ENCODE measurements around the gene ALPK3. TPM values are rescaled to one million over a fixed set of nuclear protein-coding genes. Genes with fewer than 3 reads are reported as not detected.

ALPK3 gene
- total RNA-seq, 1 donor from 2014 or later = 0.30 TPM

- intact Hi-C loops (cut with micrococcal nuclease) = no loop called here
Measured at GRCh38 chr15:84889991-84890669, 73.0 kb downstream of the ALPK3 start.

GRCh38 chr15:84890670-84891162 is 73.6 kb downstream of the ALPK3 start:
- intact Hi-C loops (cut with micrococcal nuclease) = no loop called here

- intact Hi-C loops (cut with micrococcal nuclease) = no loop called here
Measured at GRCh38 chr15:84891339-84891738, 74.2 kb downstream of the ALPK3 start.

GRCh38 chr15:84892786-84893307 is 75.7 kb downstream of the ALPK3 start:
- intact Hi-C loops (cut with micrococcal nuclease) = no loop called here

- intact Hi-C loops (cut with micrococcal nuclease) = no loop called here
Measured at GRCh38 chr15:84893607-84894006, 76.5 kb downstream of the ALPK3 start.

- intact Hi-C loops (cut with micrococcal nuclease) = no loop called here
Measured at GRCh38 chr15:84894736-84895425, 77.7 kb downstream of the ALPK3 start.

GRCh38 chr15:84898761-84899160 is 81.6 kb downstream of the ALPK3 start:
- intact Hi-C loops (cut with micrococcal nuclease) = no loop called here

GRCh38 chr15:84899750-84900149 is 82.6 kb downstream of the ALPK3 start:
- intact Hi-C loops (cut with micrococcal nuclease) = no loop called here

GRCh38 chr15:84901540-84901939 is 84.4 kb downstream of the ALPK3 start:
- intact Hi-C loops (cut with micrococcal nuclease) = no loop called here

GRCh38 chr15:84903751-84904150 is 86.6 kb downstream of the ALPK3 start:
- intact Hi-C loops (cut with micrococcal nuclease) = no loop called here

- intact Hi-C loops (cut with micrococcal nuclease) = no loop called here
Measured at GRCh38 chr15:84904419-84904818, 87.3 kb downstream of the ALPK3 start.

GRCh38 chr15:84905016-84905916 is 88.1 kb downstream of the ALPK3 start:
- intact Hi-C loops (cut with micrococcal nuclease) = no loop called here

- intact Hi-C loops (cut with micrococcal nuclease) = no loop called here
Measured at GRCh38 chr15:84907731-84908130, 90.6 kb downstream of the ALPK3 start.

GRCh38 chr15:84908564-84908963 is 91.4 kb downstream of the ALPK3 start:
- intact Hi-C loops (cut with micrococcal nuclease) = no loop called here

- intact Hi-C loops (cut with micrococcal nuclease) = no loop called here
Measured at GRCh38 chr15:84909029-84909428, 91.9 kb downstream of the ALPK3 start.

- intact Hi-C loops (cut with micrococcal nuclease) = no loop called here
Measured at GRCh38 chr15:84909782-84910181, 92.6 kb downstream of the ALPK3 start.

GRCh38 chr15:84910928-84911623 is 93.9 kb downstream of the ALPK3 start:
- intact Hi-C loops (cut with micrococcal nuclease) = no loop called here

- intact Hi-C loops (cut with micrococcal nuclease) = no loop called here
Measured at GRCh38 chr15:84911879-84912660, 94.9 kb downstream of the ALPK3 start.

GRCh38 chr15:84913360-84913723 is 96.2 kb downstream of the ALPK3 start:
- intact Hi-C loops (cut with micrococcal nuclease) = no loop called here

- intact Hi-C loops (cut with micrococcal nuclease) = no loop called here
Measured at GRCh38 chr15:84914351-84914750, 97.2 kb downstream of the ALPK3 start.

Data from T-helper 2 cell treated with Interferon-gamma antibody and Interleukin-4, amounts not matched to agents 100 ng/mL and 5 ng/mL, for 36 hours (primary cell).